Activated CD8-positive, alpha-beta memory T cell treated with anti-CD3 and anti-CD28 coated beads, Interleukin-2, amount 50 U/mL, for 1 hour (primary cell): ENCODE results near the gene OR5AR1.
"Not testable (repeated sequence)": the region's sequence is repeated elsewhere in the genome, so short reads cannot be mapped to it uniquely, and the experiment has no call there.

Source experiments
- DNase-seq: peaks from one replicate; pipeline ENCODE4 v3.0.0-alpha.2; 2020; ENCODE audit errors: extremely low read depth

Gene OR5AR1

GRCh38 chr11:56663386-56663785, at the start of gene OR5AR1:
OR5AR1 (plus strand) TSS chr11:56663686; CDS start chr11:56663686, 0 bp downstream.
- no peak for DNase-seq

- no peak for DNase-seq
Observed at GRCh38 chr11:56624661-56625110, 38.8 kb upstream of the OR5AR1 start.

GRCh38 chr11:56625946-56626345, 37.5 kb upstream of the OR5AR1 start:
- DNase-seq = no peak

GRCh38 chr11:56632329-56632728, 31.2 kb upstream of the OR5AR1 start:
- DNase-seq = no peak

GRCh38 chr11:56636861-56637260, 26.6 kb upstream of the OR5AR1 start:
- DNase-seq = no peak

- DNase-seq = no peak
Observed at GRCh38 chr11:56637500-56637899, 26.0 kb upstream of the OR5AR1 start.

- no peak for DNase-seq
Observed at GRCh38 chr11:56642339-56642738, 21.1 kb upstream of the OR5AR1 start, which contains the start of gene OR5AP2. OR5AP2 (minus strand) TSS chr11:56642439; CDS start chr11:56642439, 0 bp downstream.

- DNase-seq = no peak
Observed at GRCh38 chr11:56659755-56660154, 3.7 kb upstream of the OR5AR1 start.

GRCh38 chr11:56670984-56671383, 7.5 kb downstream of the OR5AR1 start:
- no peak for DNase-seq

GRCh38 chr11:56688554-56689100, 25.1 kb downstream of the OR5AR1 start:
- no peak for DNase-seq

- not testable (repeated sequence) for DNase-seq
Observed at GRCh38 chr11:56691179-56691578, 27.7 kb downstream of the OR5AR1 start.

GRCh38 chr11:56693428-56693827, 29.9 kb downstream of the OR5AR1 start:
- no peak for DNase-seq

GRCh38 chr11:56698795-56699194, 35.3 kb downstream of the OR5AR1 start, which contains the start of gene OR9G1:
OR9G1 (plus strand) TSS chr11:56699095; CDS start chr11:56700388, 1,293 bp downstream.
- DNase-seq = no peak

GRCh38 chr11:56700242-56700913, 36.9 kb downstream of the OR5AR1 start:
- DNase-seq = no peak

- no peak for DNase-seq
Observed at GRCh38 chr11:56700914-56701485, 37.5 kb downstream of the OR5AR1 start.

GRCh38 chr11:56705784-56706396, 42.4 kb downstream of the OR5AR1 start:
- DNase-seq = no peak

- no peak for DNase-seq
Observed at GRCh38 chr11:56706486-56706885, 43.0 kb downstream of the OR5AR1 start.

GRCh38 chr11:56714206-56714605, 50.7 kb downstream of the OR5AR1 start:
- DNase-seq = no peak
